ENCODE results near the gene WAS.
"Not testable (repeated sequence)": the region's sequence is repeated elsewhere in the genome, so short reads cannot be mapped to it uniquely, and the experiment has no call there.

Gene WAS

DNA sequence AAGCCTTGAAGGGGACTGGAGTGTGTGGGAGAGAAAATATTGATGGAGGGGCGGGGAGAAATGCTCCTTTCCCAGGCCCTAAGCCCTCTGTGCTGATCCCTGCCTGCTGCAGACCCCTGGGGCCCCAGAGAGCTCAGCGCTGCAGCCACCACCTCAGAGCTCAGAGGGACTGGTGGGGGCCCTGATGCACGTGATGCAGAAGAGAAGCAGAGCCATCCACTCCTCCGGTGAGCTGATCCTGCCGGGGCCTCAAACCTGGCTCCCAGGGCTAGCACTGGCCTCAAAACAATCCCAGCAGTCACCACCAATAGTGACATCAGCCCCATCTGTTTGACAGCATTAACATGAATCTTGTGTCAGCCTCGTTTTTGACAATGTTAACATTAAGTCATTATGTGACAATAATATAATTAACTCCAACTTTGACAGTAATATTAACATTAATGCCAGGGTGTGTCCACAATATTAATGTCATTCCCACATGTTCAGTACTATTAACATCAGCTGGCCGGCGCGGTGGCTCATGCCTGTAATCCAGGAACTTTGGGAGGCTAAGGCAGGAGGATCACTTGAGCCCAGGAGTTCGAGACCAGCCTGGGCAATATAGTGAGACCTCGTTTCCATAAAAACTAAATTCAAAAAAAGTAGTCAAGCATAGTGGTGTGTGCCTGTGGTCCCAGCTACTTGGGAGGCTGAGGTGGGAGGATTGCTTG lies 5.8 kb downstream of the WAS start:
- no peak for DNase-seq (ENCODE audit: low read depth)
- TF ChIP-seq, protein P1, sequence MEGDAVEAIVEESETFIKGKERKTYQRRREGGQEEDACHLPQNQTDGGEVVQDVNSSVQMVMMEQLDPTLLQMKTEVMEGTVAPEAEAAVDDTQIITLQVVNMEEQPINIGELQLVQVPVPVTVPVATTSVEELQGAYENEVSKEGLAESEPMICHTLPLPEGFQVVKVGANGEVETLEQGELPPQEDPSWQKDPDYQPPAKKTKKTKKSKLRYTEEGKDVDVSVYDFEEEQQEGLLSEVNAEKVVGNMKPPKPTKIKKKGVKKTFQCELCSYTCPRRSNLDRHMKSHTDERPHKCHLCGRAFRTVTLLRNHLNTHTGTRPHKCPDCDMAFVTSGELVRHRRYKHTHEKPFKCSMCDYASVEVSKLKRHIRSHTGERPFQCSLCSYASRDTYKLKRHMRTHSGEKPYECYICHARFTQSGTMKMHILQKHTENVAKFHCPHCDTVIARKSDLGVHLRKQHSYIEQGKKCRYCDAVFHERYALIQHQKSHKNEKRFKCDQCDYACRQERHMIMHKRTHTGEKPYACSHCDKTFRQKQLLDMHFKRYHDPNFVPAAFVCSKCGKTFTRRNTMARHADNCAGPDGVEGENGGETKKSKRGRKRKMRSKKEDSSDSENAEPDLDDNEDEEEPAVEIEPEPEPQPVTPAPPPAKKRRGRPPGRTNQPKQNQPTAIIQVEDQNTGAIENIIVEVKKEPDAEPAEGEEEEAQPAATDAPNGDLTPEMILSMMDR (conservative IDR thresholded peaks at IDR 0.05; ENCODE audit: low read length): no peak
- H3K4me3 ChIP-seq (ENCODE audit: low read length): no peak overlapping the region

DNA sequence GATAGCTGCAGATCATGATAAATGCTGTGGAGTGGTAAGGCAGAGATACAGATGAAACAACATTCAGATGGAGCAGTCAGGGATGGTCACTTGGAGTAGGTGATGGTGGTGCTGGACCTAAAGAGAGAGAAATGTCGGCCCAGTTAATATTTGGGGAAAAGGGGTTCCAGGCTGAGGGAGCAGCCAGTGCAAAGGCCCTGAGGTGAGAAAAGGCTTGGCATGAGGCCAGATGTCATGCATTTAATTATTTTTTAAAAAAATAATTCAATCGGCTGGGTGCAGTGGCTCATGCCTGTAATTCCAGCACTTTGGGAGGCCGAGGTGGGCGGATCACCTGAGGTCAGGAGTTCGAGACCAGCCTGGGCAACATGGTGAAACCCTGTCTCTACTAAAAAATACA lies 8.1 kb downstream of the WAS start:
- H3K4me3 ChIP-seq (ENCODE audit: low read length); DNase-seq (ENCODE audit: low read depth): not testable (repeated sequence)

DNA sequence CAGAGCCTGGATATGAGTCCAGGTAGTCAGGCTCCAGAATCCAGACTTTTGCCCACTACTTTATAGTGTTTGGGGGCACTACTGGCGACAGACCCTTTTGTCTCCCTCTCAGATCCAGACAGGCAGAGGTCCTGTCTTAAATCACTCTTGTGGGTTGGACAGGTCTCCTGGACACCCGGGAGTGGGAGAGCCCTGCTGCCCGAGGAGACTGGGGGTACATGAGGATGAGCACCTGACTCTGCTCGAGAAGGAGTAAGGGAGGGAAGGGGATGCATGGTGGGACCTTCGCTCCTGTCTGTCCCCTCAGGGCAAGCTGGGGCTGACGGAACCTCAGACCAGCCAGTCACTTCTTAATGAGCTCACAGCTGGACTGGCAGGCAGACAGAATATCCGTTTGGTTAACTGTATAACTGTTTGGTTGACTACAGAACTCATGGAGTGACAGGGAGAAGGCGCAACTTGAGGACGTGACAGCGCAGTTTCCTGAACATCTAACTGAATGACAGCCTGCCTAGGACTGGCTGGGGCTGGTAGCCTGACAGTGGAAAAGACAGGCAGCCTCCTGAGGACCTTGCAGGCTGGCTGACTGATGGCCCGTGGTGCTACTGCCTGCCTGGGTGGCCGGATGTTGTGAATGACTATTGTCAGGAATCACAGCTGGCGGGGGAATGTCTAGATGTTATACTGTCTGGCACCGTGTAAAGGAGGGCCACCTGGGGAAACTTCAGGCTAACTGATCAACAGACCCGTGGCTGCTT lies 11.4 kb downstream of the WAS start:
- DNase-seq (ENCODE audit: low read depth): no peak
- no peak overlapping the region for H3K4me3 ChIP-seq (ENCODE audit: low read length)
- TF ChIP-seq, protein P1 (conservative IDR thresholded peaks at IDR 0.05; ENCODE audit: low read length): no peak

DNA sequence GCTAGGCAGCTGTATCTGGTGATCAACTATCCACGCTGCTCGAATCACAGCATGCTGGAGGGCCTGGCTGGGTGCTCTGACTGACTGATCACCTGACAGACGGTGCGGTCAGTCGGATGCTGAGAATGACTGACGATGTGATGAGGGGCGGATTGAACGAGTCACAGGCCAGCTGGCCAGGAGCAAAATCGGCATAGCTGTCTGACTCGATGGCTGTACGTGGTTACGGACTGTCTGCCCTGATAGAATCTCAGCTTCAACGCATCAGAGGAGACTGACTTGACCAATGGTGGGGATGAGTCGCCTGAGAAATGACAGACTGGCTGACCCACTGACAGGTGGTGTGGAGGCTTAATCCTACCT lies 11.9 kb downstream of the WAS start:
- peak overlapping the region; percentile 2; the same call in 1 of the 2 replicates for H3K4me3 ChIP-seq (ENCODE audit: low read length)
- TF ChIP-seq, protein P1 (conservative IDR thresholded peaks at IDR 0.05; ENCODE audit: low read length): no peak
- no peak for DNase-seq (ENCODE audit: low read depth)

DNA sequence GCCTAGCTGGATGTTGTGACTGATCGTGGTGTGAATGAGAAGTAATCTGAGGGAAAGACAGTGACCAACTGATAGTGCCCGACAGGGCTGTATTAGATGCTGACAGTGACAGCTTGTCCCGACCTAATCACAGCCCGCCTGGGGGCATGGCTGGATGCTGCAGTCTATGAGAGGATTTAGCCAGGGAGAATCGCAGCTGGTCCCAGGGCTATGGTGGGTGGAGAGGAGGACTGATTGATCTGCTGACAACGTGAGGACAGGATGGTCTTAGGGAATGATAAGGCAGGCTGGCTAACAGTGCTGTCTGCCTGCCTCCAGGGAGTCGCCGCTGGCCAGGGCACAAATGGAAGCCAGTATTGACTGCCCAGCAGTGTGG lies 12.3 kb downstream of the WAS start:
- peak overlapping the region; percentile 69 for H3K4me3 ChIP-seq (ENCODE audit: low read length)
- DNase-seq (ENCODE audit: low read depth): no peak
- TF ChIP-seq, protein P1 (conservative IDR thresholded peaks at IDR 0.05; ENCODE audit: low read length): no peak

DNA sequence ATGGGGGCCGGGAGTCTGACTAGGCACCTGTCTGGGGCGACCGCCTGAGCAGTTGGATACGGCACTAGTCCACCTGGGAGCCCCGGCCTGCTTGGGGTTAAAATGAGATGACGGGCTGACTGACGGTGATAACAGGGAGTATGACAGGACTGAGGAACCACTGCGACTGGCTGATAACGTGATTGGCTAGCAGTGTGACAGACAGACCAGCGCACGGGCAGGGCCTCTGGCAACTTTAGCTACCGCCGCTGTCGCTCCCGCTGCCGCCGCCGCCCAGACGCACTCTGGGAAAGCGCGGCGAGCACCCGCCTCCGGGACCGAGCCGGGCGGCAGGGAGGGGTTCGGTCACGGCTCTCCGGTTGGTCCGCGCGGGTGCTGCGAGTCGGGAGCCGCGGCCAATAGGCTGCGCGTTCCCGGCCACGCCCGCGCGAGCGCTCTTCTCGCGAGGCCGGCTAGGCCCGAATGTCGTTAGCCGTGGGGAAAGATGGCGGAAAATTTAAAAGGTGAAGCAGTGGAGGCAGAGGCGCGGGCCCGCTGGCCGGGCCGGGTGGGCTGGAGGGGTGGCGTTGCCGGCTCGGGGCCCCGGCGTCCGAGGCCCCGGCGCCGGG lies 12.8 kb downstream of the WAS start, which contains the start of gene SUV39H1:
Gene SUV39H1, plus strand, starts transcription at position 434 of the 608 bp plus-strand sequence. Its CDS starts 51 bp downstream, at position 485.
- peak; percentile 84 for DNase-seq (ENCODE audit: low read depth)
- TF ChIP-seq, protein P1 (conservative IDR thresholded peaks at IDR 0.05; ENCODE audit: low read length): no peak
- H3K4me3 ChIP-seq (ENCODE audit: low read length): peak within 1 kb of the TSS; percentile 69

DNA sequence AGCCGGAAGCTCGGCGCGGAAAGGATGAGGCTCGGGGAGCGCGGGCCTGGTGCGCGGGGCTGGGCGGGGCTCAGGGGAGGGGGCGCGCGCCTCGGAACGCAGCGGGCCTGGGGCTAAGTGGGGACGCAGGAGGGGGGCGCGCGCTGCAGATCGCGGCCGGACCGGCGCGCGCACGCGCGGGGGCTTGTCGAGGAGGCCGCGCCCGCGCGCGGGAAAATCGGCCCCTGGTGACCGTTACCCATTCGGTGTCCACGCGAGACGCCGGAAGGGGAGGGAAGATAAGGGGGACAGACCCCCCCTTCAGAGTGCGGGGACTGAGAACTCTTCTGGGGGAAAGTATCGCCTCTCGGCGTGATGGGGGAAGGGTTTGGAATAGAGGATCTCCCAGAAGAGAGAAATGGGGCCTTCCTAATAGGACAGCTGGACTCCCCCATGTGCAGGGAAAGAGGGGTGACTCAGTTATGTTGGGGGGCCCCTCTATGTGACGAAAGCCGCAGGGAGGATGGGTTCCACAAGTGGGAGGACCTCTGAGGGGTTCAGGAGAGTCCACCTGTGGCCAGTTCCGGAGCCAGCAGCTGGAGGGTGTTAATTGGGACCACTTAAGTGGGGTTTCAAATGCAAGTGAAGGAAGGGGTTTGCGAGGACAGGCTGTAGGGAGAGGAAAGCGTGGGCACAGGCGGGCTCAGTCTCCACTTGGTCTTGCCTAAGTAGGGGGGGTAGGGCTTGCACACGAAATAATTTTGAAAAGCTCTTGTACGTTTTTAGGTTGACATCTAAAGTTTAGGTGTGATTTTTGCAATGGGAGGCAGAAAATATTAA lies 13.5 kb downstream of the WAS start:
- DNase-seq (ENCODE audit: low read depth): no peak
- H3K4me3 ChIP-seq (ENCODE audit: low read length): peak overlapping the region; percentile 62
- TF ChIP-seq, protein P1 (conservative IDR thresholded peaks at IDR 0.05; ENCODE audit: low read length): no peak

All from AG10803 (cell line).